HG02571 (cell line): Measurements from ENCODE around the gene MRPL14.
A peak's percentile ranks its signal among the peaks of the same experiment; 100 is the strongest.

Experiments used
- ATAC-seq: cut with Tn5 transposase; IDR thresholded peaks from one replicate; pipeline ENCODE4 v1.9.1; 2021; ENCODE audit warnings: mild to moderate bottlenecking, moderate library complexity; ENCODE audit not compliant: unreplicated experiment

MRPL14 gene

GRCh38 chr6:44126320-44127149 lies 717 bp downstream of the MRPL14 start:
- ATAC-seq = peak; percentile 44

GRCh38 chr6:44123544-44123943 lies 3.7 kb downstream of the MRPL14 start:
- no peak for ATAC-seq

GRCh38 chr6:44122801-44123200 lies 4.5 kb downstream of the MRPL14 start:
- ATAC-seq = no peak

GRCh38 chr6:44120692-44121443 lies 6.4 kb downstream of the MRPL14 start:
- ATAC-seq = no peak

- ATAC-seq = no peak
These were observed 7.5 kb downstream of the MRPL14 start for GRCh38 chr6:44119704-44120262.

GRCh38 chr6:44117397-44118128 lies 9.7 kb downstream of the MRPL14 start:
- ATAC-seq = no peak

- ATAC-seq = no peak
These were observed 10.4 kb downstream of the MRPL14 start for GRCh38 chr6:44116641-44117382.

- no peak for ATAC-seq
These were observed 11.4 kb downstream of the MRPL14 start for GRCh38 chr6:44115866-44116265.

GRCh38 chr6:44113414-44113813 lies 13.8 kb downstream of the MRPL14 start:
- ATAC-seq = no peak

GRCh38 chr6:44111434-44112417 lies 15.5 kb downstream of the MRPL14 start:
- no peak for ATAC-seq

GRCh38 chr6:44110966-44111365 lies 16.3 kb downstream of the MRPL14 start:
- no peak for ATAC-seq

GRCh38 chr6:44110005-44110676 lies 17.1 kb downstream of the MRPL14 start:
- ATAC-seq = no peak

- ATAC-seq = no peak
These were observed 18.0 kb downstream of the MRPL14 start for GRCh38 chr6:44109212-44109611.

GRCh38 chr6:44108471-44108870 lies 18.8 kb downstream of the MRPL14 start:
- ATAC-seq = no peak

GRCh38 chr6:44107017-44107416 lies 20.2 kb downstream of the MRPL14 start:
- ATAC-seq = no peak

- ATAC-seq = no peak
These were observed 21.1 kb downstream of the MRPL14 start for GRCh38 chr6:44105993-44106740.

- ATAC-seq = no peak
These were observed 22.1 kb downstream of the MRPL14 start for GRCh38 chr6:44105146-44105545.

GRCh38 chr6:44104481-44105021 lies 22.7 kb downstream of the MRPL14 start:
- no peak for ATAC-seq
